Anterior cingulate cortex (tissue), 58 donors: ENCODE data around the gene KIF26B.
"Not testable (repeated sequence)": the region's sequence is repeated elsewhere in the genome, so short reads cannot be mapped to it uniquely, and the experiment has no call there.

Experiments
- DNase-seq, 58 donors: peaks; one replicate each; lab custom pipeline; 2025; lab: John Stamatoyannopoulos, UW

Gene KIF26B

DNA sequence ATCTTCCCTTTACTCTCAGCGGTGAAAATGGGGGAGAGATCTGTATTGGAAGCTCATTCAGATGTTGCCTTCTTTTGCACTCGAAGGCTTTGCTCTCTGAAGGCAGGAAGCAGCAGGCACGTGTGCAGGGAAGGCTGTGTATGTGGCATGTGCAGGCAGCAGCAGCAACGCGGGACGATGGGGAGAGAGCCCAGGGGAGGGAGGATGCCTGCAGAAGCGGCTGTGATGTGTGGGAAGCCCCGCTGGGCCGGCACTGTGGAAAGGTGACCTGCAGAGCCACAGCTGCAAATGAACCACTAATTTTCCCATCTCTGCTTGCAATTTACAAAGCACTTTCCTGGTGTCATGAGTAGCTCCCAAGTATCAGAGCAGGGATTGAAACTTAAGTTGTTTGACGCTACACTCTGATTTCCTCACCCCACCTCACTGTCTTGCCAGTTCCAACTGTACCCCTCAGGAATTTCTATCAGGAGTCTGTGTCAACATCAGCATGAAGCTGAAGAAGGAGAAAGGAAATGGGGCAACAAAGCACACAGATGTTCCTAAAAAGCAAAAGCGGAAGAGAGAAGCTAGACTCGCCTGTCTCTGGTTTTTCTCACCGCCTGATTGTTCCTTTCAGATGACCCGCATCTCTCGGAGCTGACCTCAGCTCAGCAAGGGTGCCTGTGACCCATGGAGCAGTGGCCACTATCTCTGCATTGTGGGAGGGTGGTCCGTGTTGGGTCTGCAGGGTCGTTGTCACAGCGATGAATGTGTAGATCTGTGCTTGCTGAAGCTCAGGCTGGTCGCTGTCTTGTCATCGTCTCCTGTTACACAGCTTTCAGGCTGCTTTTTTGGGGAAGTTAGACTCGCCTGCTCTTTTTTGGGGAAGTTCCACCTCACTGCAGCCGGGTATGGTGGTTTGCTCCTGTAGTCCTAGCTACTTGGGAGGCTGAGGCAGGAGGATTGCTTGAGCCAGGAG is 156.1 kb downstream of the KIF26B start:
- DNase-seq = peak in 16 of 58 donors; percentile 2 to 32 (median 12)

DNA sequence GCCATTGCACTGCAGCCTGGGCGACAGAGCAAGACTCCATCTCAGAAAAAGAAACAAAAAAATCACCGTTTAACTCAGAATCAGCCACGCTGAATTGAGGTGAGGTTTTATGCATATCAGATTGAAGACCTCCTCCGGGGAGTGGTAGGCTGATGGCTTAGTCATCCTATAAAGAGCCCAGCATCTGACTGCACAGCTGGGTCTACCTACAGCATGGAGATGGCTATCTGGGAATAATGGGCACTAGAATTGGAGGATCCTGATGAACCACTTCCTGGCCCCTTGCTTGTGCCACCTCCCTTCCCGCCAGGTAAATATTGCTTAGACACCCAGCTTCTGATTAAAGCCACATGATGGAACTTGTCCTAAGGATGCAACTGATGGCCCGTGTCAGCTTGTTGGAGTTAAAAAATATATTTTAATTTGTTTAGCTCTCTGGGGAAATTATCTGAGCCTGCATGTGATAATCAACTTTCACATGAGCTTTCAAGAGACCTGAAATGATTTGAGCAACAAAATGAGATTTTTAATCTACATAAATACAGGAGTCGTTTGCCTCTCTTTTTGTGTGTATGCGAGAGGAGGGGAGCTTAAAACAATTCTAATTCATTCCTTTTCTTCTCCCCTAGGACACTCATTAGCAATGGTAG is 157.2 kb downstream of the KIF26B start:
- DNase-seq = no peak

GRCh38 chr1:245313576-245313975 is 158.8 kb downstream of the KIF26B start:
- no peak for DNase-seq

- DNase-seq = no peak
These were observed 162.0 kb downstream of the KIF26B start for GRCh38 chr1:245316784-245317183.

- no peak for DNase-seq
These were observed 162.4 kb downstream of the KIF26B start for GRCh38 chr1:245317217-245317616.

DNA sequence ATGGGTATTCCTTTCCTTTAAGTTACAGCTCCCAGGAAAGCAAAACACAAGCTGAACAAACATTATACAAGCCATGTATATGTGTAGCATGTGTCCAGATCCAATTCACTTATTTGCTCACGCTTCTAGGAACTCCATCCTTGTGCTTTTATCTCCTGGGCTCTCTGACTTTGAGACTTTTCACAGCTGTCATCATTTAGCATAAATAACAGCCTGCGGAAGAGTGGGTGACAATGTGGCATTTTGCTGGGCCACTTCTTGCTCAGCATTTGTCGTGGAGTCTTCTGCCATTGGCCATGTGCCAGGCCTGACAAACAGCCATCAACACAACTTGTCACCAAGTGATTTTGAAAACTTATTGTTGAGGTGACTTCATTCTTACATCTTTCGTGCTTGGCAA is 164.3 kb downstream of the KIF26B start:
- DNase-seq = no peak

- no peak for DNase-seq
These were observed 167.9 kb downstream of the KIF26B start for GRCh38 chr1:245322673-245323072.

GRCh38 chr1:245323765-245324164 is 169.0 kb downstream of the KIF26B start:
- DNase-seq = not testable (repeated sequence)

DNA sequence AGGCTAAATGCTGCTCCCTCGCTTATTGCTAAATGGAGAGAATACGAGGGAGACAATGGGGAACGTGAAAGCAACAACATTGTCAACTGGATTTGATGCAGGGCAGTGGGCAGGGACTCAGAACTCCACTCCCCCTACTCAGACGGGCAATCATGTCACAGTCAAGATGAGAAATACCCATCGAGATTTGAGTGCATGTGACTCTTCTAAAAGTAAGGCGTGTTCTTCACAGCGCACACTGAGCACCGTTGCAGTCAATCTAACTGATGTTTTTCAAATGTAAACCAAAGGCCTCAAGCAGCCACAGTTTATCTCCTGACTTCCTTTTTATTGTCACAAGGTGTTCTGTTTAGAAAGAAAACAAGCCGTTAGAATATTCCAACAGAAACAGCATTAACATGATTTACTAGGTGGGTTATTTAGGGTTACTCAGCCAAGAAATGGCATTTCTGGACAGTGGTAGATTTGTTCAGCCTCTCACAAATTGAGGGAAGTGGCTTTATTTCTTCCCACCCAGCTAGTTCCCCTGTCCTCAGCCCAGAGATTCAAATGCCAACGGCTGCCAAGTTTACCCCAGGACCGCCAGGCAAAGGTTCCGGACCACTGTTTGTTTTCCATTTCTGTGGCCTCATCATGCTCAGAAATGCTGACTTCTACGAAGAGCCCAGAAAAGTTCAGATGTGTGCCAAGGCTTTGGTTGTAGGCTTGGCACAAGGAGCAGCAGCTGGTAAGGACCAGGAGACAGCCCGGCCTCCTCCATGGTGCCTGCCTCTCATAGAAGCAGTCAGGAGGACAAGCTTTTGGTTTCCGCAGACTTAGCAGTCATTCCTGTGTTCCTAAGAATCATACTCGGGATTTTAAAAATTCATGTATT is 171.4 kb downstream of the KIF26B start:
- no peak for DNase-seq

DNA sequence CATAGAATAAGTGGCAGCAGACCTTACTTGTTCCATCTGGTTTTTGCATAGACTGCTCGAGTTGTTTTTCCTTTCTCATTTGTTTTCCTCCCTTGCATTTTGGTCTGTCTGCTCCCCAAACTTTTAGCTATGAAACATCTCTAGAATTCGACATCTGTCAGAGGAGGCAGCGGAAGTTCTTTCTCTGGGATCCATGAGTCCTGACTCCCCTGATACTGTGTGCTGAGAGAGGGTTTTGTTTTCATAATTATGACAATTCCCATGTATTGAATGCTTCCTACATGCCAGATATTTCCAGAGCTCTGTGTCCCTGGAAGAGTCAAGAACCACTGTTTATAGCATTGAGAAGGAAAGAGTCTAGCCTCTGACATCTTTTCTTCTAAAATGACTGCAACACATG is 172.6 kb downstream of the KIF26B start:
- no peak for DNase-seq

GRCh38 chr1:245327842-245328241 is 173.1 kb downstream of the KIF26B start:
- DNase-seq = no peak

DNA sequence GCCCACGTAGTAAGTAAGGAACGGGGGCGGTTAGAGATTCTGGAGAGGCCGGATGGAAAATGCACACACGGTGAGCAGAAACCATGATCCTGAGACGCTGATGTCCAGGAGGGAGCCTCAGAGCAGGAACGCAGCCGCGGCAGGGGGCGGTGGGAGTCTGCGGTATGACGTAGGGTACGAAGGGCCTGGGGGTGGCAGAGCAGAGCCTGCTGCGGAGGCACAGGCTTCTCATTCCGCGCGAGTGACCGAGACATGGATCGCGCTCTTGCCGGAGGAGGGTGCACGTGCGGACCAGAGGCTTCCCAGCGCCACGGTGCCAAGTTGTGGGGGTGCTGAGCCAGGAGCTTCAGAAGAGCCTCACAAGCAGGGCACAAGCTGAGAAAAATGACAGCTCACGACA is 176.2 kb downstream of the KIF26B start:
- peak in 2 of 58 donors; percentile 7 to 14 for DNase-seq

DNA sequence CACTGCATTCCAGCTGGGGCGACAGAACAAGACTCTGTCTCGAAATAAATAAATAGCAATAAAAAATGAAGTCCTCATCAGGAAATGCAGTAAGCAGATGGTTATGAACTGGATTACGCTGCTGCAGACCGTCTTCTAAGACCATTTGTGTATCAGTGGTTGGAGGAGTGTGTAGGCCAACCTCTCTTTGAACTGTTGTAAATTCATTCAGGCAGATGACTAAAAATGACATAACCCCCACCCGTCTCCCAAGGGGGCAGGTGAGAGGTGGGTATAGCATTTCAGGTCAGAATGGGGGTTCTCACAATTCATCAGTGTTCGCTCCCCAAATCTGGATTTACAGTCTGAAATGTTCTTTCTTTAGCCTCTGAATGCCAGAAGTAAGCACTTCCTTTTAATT is 177.3 kb downstream of the KIF26B start:
- no peak for DNase-seq

DNA sequence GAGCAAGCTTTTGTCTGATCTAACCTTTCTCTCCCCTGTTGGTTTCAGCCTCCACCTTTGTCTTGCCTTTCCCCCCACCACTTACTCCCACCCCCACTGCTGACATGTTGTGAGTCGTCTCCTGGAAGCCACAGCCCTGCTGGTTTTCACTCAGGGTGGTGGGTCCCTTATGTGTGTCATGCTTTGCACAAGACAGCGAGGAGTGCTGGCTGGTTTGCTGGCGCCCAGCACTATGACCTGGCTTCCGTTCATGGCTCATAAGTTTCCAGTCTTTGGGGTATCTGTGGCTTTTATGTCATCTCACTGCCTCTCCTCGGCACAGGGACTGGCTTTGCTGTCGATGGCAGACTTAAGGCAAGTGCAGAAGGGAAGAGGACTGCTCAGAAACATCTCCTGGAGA is 177.7 kb downstream of the KIF26B start:
- DNase-seq = no peak

- no peak for DNase-seq
These were observed 179.4 kb downstream of the KIF26B start for GRCh38 chr1:245334235-245334634.

DNA sequence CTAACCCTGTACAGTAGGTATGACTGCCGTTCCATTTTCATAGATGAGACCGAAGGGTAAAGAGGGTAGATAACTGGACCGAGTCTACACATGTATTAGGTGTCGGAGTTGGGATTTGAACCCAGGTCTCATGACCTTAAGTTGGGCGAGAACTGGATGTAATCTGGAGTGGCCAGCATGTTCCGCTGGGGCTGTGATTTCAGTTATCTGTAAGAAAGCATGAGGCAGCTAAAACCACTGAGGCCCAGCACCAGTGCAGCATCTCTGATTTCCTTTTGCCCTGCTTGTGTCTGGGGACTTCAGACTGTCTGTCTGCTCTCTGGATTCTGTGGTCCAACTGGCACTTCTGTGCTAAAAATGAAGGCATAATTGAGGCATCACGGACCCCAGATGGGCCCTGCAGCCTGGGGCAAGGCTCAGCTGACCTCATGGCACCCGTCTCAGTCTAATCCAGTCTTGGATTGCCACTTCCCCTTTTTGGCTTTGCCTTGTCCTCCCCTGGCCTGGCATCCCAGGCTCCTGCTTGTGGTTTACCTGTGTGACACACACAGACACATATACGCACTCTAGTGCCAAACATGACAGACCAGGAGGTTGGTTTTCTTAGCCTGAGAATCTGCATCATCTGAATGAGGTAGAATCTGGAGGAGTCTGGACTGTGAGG is 180.2 kb downstream of the KIF26B start:
- no peak for DNase-seq

GRCh38 chr1:245335684-245336083 is 180.9 kb downstream of the KIF26B start:
- not testable (repeated sequence) for DNase-seq

GRCh38 chr1:245336149-245336983 is 181.6 kb downstream of the KIF26B start:
- no peak for DNase-seq

DNA sequence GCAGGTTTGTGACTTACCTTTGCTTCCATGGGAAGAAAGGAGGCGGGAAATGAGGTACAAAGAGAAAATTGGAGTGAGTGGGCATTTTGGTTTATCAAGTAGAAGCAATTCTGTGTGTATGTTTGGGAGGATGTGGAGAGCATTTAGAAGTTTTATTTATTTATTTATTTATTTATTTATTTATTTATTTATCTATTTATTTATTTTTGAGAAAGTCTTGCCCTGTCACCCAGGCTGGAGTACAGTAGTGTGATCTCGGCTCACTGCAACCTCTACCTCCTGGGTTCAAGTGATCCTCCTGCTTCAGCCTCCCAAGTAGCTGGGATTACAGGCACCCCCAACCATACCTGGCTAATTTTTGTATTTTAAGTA is 182.2 kb downstream of the KIF26B start:
- not testable (repeated sequence) for DNase-seq
